NCI-H446 treated with DMSO at 0.1 percent for 48 hours (cell line): ENCODE data around the gene ARSB.
"Not testable (repeated sequence)": the region's sequence is repeated elsewhere in the genome, so short reads cannot be mapped to it uniquely, and the experiment has no call there.

Experiments
- DNase-seq: peaks from one replicate; lab custom pipeline; 2025; lab: John Stamatoyannopoulos, UW

Gene ARSB

GRCh38 chr5:78779262-78779661 is 205.8 kb downstream of the ARSB start:
- DNase-seq: no peak

GRCh38 chr5:78778538-78778937 is 206.6 kb downstream of the ARSB start:
- no peak for DNase-seq

DNA sequence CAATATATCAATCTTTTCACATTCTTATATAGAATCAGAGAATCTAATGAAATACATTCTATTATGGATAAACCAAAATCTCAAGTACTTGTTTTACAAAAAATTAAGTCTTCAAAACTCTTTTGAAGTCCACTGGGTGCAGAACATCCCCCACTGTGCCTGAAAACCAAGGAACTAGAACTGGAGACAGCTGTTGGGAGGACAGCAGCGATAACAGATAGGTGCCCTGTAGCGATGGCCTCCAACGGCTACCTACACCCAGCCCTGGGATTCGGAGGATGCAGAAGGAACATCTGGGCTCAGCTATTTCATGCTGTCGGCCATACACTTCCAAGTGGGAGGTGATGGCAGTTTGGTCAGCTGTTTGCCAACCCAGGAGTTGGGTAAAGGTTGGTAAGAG is 207.2 kb downstream of the ARSB start:
- no peak for DNase-seq

- no peak for DNase-seq
These were observed 208.5 kb downstream of the ARSB start for GRCh38 chr5:78776637-78777036.

DNA sequence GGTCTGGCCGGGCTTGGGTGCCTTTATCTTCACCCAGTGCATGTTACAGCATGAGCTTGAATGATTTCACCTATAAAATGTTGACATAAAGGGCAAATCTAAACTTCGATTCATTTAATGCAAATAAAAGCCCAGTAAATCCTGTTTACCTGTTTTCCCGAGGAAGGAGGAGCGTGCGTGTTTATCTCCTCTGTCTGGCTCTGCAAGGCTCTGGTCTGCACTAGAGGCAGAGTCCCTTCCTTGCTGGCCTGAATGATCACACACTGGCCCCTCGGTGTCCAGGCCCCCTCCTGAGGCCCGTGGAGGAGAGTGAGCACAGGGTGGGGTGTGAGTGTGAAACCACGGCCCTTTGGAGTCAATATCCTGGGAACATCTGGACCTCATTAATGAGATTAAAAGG is 211.5 kb downstream of the ARSB start:
- no peak for DNase-seq

DNA sequence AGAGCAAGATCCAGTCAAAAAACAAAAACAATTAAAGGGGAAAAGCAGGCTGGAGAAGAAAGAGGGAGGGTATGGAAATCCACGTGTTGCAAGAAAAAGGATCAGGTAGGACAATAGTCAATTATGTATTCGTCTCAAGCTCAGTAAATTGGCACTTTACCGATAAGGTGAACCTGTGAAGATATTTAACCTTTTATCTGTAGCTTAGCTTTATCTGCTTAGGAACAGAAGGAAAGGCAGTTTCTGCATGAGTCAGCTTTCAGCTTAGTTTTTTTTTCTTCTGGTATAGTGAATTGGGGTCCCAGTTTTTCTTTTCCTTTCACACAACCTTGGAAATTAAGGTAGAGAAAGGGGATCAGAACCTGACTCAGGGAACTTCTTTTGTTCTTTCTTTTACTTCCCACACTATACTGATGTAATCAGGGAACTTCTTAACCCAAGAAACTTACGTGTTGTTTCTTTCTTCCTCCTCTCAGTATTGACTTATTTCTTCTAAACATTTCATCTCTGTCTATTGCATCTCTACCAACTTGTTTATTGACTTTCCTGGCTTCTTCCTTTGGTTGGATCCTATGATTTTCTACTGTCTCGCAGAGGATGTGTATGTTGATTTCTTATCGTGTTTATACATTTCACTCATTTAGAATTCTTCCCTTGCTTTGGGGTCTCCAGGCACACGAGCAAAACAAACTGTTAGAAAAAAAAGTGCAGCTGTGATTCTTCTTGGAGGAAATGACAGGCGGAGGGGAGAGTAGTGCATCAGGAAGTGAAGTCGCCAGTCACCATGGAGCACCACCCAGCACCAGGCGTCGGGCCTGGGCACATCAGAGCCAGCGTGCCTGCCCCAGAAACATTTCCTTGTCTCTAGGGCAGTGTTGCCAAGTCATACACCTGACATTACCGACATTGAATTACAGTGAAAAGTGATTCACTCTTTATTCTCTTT is 213.6 kb downstream of the ARSB start:
- DNase-seq: no peak

DNA sequence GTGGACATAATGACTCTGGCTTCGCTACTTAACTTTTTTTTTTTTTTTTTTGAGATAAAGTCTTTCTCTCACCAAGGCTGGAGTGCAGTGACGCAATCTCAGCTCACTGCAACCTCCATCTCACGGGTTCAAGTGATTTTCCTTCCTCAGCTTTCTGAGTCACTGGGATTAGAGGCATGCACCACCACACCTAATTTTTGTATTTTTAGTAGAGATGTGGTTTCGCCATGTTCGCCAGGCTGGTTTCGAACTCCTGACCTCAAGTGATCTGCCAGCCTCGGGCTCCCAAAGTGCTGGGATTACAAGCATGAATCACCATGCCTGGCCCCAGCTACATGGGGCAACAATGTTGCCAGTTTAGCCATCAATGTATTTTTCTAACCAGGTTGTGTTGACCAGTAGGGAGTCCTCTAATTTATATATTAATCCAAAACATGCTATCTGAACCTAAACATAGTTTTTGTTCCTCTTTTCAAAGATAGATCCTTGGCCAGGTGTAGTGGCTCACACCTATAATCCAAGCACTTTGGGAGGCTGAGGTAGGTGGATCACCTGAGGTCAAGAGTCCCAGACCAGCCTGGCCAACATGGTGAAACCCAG is 216.2 kb downstream of the ARSB start:
- no peak for DNase-seq

- no peak for DNase-seq
These were observed 218.7 kb downstream of the ARSB start for GRCh38 chr5:78766412-78766762.

DNA sequence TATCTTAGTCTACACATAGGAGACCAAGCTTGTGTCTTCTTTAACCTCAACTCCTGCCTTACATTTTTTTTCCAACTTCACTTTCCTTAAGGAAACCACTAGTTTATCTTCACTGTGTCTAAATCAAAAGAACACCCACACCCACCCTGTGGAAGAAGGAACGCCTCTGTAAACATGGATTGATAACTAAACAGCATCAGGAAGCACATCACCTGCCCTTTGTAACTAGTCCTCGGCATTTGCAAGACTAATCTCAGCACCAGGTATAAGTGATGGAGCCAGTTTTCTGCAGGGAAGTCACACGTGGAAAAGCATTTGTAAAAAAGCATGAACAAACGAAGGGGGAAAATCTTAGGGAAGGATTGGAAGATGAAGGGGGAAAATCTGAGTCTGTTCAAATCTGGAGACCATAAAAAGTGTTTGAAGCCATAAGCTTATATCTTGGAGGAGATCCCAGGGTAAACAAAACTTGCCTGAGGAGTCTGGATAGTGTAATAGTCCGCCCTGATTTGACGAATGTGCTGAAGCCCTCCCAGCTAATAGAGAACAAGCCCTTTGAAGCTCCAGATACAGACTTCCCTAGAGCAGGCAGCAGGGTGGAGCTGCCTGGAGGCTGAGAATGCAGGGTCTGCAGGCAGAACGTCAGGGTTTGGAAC is 219.2 kb downstream of the ARSB start:
- DNase-seq: no peak

- DNase-seq: no peak
These were observed 220.0 kb downstream of the ARSB start for GRCh38 chr5:78765116-78765515.

DNA sequence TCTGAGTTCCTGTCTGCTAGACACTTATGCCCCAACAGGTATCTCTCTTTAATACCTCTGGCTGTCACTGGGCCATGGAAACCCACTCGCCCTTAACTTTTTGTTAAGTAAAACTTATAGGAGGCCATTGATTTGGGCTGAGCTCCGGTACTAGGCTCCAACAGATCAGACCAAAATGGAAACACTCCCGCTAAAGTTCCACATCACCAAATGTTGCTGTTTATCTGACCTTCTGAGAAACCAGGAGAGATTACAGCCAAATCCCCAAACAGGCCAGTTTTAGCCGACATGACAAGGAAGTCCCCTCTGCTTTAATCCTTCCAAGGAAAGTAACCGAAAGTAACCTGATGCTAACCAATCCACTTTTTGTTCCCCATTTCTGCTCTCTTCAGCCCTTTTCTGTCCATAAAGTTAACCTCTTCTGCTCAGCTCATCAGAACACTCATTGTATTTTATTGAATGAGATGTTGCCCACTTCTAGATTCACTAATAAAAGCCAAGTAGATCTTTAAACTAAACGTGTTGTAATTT is 221.4 kb downstream of the ARSB start:
- no peak for DNase-seq

DNA sequence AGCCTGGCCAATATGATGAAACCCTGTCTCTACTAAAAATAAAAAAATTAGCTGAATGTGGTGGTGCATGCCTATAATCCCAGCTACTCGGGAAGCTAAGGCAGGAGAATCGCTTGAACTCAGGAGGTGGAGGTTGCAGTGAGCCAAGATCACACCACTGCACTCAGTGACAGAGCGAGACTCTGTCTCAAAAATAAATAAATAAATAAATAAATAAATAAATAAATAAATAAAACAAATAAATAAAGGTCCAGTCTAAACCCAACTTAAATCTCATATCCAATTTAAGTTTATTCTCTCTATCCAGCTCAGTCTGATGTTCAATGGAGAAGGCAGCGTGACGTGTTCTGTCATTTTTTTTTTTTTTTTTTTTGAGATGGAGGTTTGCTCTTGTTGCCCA is 222.4 kb downstream of the ARSB start:
- not testable (repeated sequence) for DNase-seq

GRCh38 chr5:78761840-78762239 is 223.3 kb downstream of the ARSB start:
- no peak for DNase-seq

GRCh38 chr5:78760770-78761169 is 224.3 kb downstream of the ARSB start:
- no peak for DNase-seq

- no peak for DNase-seq
These were observed 224.7 kb downstream of the ARSB start for GRCh38 chr5:78760366-78760765.

GRCh38 chr5:78758169-78758839 is 226.8 kb downstream of the ARSB start:
- no peak for DNase-seq

DNA sequence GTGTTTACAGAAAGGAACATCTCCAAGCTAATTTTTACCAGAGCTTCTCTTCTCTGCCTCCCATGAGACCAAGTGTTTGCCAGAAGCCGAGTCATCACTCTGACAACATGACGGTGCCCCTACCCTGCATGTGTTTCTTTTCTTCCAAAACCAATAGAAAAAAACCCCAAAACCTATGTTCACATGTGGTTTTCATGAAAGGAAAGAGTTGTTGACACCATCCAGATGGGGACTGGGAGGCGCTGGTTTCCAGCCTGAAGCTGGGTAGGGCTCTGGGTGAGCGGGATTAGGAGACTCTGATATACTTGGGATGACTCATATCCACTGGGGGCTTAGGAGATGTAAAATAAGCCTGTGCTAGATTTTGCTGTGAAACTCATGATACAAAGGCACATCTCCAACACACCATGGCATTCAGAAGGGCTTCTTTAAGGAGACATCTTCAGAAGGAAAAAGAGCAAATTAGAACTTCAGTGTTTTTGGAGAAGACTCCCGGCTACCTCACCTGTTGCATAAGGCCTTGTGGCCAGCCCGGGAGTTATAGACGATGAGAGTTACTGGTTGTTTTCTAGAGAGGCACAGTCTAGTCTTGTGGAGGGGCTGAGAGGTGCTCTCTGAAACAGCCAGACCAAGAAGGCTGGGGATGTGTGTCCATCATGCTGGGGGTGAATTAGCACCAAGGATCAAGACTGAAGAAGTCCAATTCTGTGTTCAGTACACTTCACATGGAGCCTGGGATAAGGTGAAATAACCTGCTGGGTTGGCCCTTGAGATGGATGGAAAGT is 227.6 kb downstream of the ARSB start:
- no peak for DNase-seq

- no peak for DNase-seq
These were observed 228.3 kb downstream of the ARSB start for GRCh38 chr5:78756858-78757257.

- no peak for DNase-seq
These were observed 229.2 kb downstream of the ARSB start for GRCh38 chr5:78755822-78756429.

DNA sequence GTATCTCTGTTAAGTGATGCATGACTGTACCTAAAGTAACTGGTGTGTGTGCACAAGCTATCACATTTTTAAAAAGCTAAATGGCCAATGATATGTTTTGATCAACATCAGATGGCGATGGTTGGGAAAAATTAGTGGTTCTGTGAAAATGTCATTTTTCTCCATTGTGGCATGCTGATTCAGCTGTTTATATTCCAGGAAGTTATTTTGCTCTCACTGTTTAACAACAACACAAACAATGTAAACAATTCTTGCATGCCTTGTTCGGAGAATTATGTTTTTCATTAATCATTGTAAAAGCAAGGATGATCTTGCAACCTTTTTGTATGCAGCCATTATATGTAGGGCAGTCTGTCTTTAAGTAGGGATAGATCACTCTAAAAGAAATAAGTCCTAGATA is 230.5 kb downstream of the ARSB start:
- no peak for DNase-seq

GRCh38 chr5:78753093-78753531 is 232.0 kb downstream of the ARSB start:
- DNase-seq: no peak
